C4-2B (cell line): ENCODE data around the gene ZNF225.

ENCODE experiments used
- H3K27ac ChIP-seq: fragments of 450-650 bp; 2 replicates; pipeline ENCODE4 v1.5.1; 2017
- CTCF ChIP-seq: fragments of 450-650 bp; conservative IDR thresholded peaks from 2 replicates; pipeline ENCODE4 v1.5.1; 2017; ENCODE audit warnings: mild to moderate bottlenecking
- ZFX ChIP-seq: fragments of 450-650 bp; IDR thresholded peaks from 2 replicates; pipeline ENCODE4 v1.6.1; 2017

Gene ZNF225

GRCh38 chr19:44131955-44132354 lies 18.8 kb downstream of the ZNF225 start:
- TF ChIP-seq CTCF = no peak
- TF ChIP-seq ZFX = no peak
- H3K27ac ChIP-seq = no peak overlapping the region

GRCh38 chr19:44141191-44142058 lies 28.2 kb downstream of the ZNF225 start, which contains the start of gene ZNF234:
Gene ZNF234 (plus strand): TSS chr19:44141554. CDS start chr19:44144633, 3,079 bp downstream.
- TF ChIP-seq CTCF = no peak
- 0 out of 2 replicates have a peak, but pooled peaks have one; percentile 26 for TF ChIP-seq ZFX
- peak within 1 kb of the TSS; percentile 80 for H3K27ac ChIP-seq

GRCh38 chr19:44142059-44142433 lies 28.8 kb downstream of the ZNF225 start:
- H3K27ac ChIP-seq = peak overlapping the region; percentile 80
- TF ChIP-seq ZFX (no peak), CTCF (no peak)

- TF ChIP-seq ZFX = no peak
- TF ChIP-seq CTCF = no peak
- no peak overlapping the region for H3K27ac ChIP-seq
Observed at GRCh38 chr19:44149776-44150175, 36.6 kb downstream of the ZNF225 start.

GRCh38 chr19:44151491-44151890 lies 38.3 kb downstream of the ZNF225 start:
- no peak overlapping the region for H3K27ac ChIP-seq
- TF ChIP-seq ZFX (no peak), CTCF (no peak)

GRCh38 chr19:44156475-44156874 lies 43.3 kb downstream of the ZNF225 start:
- no peak overlapping the region for H3K27ac ChIP-seq
- TF ChIP-seq CTCF (no peak), ZFX (no peak)

- no peak overlapping the region for H3K27ac ChIP-seq
- no peak for TF ChIP-seq CTCF
- no peak for TF ChIP-seq ZFX
Observed at GRCh38 chr19:44163789-44164188, 50.6 kb downstream of the ZNF225 start.
